Subcutaneous abdominal adipose tissue (tissue), 5 donors: ENCODE results near the gene EPN2.
"Not testable (repeated sequence)": the region's sequence is repeated elsewhere in the genome, so short reads cannot be mapped to it uniquely, and the experiment has no call there.

ENCODE experiments used
- H3K27ac ChIP-seq: one replicate; pipeline ENCODE4 v1.7.0; 2013; ENCODE audit warnings: low read depth, mild to moderate bottlenecking, inconsistent platforms, low read length, moderate library complexity
- H3K27me3 ChIP-seq, 5 donors: one replicate each; pipeline ENCODE4 v1.7.0; 2013; ENCODE audit warnings: low read length in 5 of 5, inconsistent platforms in 1 of 5; ENCODE audit not compliant: control insufficient read depth in 5 of 5, insufficient read depth in 4 of 5
- H3K36me3 ChIP-seq, 5 donors: one replicate each; pipeline ENCODE4 v1.7.0; 2013; ENCODE audit warnings: low read length in 5 of 5; ENCODE audit not compliant: control insufficient read depth in 5 of 5, insufficient read depth in 5 of 5
- H3K4me1 ChIP-seq, 5 donors: one replicate each; pipeline ENCODE4 v1.7.0; 2013; ENCODE audit warnings: low read length in 5 of 5, mild to moderate bottlenecking in 3 of 5, moderate library complexity in 1 of 5; ENCODE audit not compliant: control insufficient read depth in 5 of 5, insufficient read depth in 5 of 5
- H3K4me3 ChIP-seq, 5 donors: one replicate each; pipeline ENCODE4 v1.7.0; 2013; ENCODE audit warnings: low read length in 5 of 5, low read depth in 1 of 5
- H3K9ac ChIP-seq, 5 donors: one replicate each; pipeline ENCODE4 v1.7.0; 2013; ENCODE audit warnings: low read length in 5 of 5, mild to moderate bottlenecking in 4 of 5, moderate library complexity in 3 of 5
- H3K9me3 ChIP-seq, 5 donors: one replicate each; pipeline ENCODE4 v1.7.0; 2013; ENCODE audit warnings: low read length in 5 of 5; ENCODE audit not compliant: control insufficient read depth in 5 of 5
- donor health status: healthy.
- donor health status: healthy.
- donor health status: healthy.
- donor health status: healthy.
- donor health status: healthy.

The EPN2 gene

DNA sequence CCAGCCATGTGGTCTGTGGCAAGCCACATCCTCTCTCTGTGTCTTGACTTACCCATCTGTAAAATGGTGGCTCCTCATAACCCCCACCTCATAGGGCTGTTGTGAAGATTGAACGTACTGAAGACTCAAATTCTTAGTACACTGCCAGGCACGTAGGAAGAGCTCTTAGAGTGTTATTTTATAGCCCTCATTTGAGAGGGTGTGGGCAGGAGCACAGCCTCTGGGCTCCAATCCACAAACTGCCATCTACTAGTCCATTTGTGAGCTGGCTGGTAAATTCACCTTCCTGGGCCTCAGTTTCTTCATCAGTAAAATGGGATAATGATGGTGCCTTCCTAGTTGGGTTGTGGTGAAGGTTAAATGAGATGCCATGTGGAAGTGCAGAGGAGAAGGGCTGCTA is 18.3 kb upstream of the EPN2 start:
- H3K9ac ChIP-seq, H3K4me3 ChIP-seq, H3K27me3 ChIP-seq, H3K9me3 ChIP-seq, H3K4me1 ChIP-seq, H3K36me3 ChIP-seq, H3K27ac ChIP-seq: not testable (repeated sequence)

GRCh38 chr17:19219384-19219783 is 17.8 kb upstream of the EPN2 start:
- not testable (repeated sequence) for H3K4me3 ChIP-seq, H3K27ac ChIP-seq, H3K36me3 ChIP-seq, H3K4me1 ChIP-seq, H3K9me3 ChIP-seq, H3K27me3 ChIP-seq, H3K9ac ChIP-seq

- not testable (repeated sequence) for H3K9ac ChIP-seq, H3K4me1 ChIP-seq
Observed at GRCh38 chr17:19220195-19220594, 17.0 kb upstream of the EPN2 start.

DNA sequence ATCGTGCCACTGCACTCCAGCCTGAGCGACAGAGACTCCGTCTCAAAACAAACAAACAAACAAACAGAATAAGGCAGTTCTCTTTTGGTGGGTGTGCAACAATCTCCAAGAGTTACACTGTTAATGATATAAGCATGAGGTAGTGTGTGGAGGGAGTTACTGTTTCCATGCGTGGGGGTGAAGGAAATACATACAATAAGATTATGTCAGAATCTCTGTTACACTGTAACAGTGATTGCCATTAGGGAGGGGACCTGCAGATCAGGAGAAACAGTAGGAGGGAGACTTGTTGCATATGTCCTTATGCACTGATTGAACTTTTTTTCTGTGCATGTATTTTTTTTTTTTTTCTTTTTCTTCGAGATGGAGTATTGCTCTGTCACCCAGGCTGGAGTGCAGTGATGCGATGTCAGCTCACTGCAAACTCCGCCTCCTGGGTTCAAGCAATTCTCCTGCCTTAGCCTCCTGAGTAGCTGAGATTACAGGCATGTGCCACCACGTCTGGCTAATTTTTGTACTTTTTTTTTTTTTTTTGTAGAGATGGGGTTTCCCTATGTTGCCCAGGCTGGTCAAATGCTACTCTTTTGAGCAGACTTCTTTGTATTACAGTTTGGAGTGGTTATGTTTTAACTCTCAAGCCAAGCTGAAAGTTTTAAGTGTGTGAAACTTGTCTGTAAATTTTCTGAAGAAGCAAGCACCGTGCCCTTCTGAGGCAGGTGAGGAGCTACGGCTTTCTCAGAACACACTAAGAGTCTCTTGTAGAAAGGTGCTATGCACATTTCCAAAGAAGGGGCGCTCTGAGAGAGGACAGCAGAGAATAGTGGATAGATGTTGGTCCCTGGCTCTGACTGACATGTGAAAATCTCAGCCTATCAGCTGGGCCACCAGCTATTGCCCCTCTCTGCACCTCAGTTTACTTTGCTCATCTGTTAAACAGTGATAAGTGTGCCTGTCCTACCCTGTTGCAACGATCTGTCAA is 10.3 kb upstream of the EPN2 start:
- not testable (repeated sequence) for H3K9me3 ChIP-seq, H3K27ac ChIP-seq, H3K27me3 ChIP-seq, H3K36me3 ChIP-seq, H3K9ac ChIP-seq, H3K4me3 ChIP-seq, H3K4me1 ChIP-seq

More at GRCh38 chr17:19220195-19220594, 17.0 kb upstream of the EPN2 start:
- H3K27ac ChIP-seq, H3K27me3 ChIP-seq, H3K4me3 ChIP-seq, H3K9me3 ChIP-seq, H3K36me3 ChIP-seq: not testable (repeated sequence)

DNA sequence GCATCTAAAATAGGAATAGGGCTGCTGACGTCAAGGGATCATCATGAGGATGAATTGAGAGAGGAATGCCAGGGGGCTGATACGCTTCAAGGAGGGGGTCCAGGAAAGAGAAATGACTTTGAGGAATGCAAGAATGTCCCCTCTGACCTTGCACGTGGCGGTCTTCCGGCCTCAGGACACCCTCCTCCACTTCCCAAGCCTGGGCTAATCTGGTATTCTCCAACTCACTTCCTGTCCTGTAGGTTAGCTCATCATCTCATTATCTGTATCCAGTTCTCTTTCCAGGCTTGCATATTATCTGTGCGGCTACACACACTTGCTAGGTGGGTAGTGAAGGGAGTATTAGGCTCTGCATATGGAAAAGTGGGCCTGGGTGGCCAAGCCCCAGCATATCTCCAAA is 2.5 kb upstream of the EPN2 start:
- not testable (repeated sequence) for H3K4me3 ChIP-seq, H3K36me3 ChIP-seq, H3K27me3 ChIP-seq, H3K9me3 ChIP-seq, H3K27ac ChIP-seq, H3K9ac ChIP-seq
- peaks cover 0 to 13% (median 10%) of the 10 kb centered on the region in 5 donors for H3K4me1 ChIP-seq

DNA sequence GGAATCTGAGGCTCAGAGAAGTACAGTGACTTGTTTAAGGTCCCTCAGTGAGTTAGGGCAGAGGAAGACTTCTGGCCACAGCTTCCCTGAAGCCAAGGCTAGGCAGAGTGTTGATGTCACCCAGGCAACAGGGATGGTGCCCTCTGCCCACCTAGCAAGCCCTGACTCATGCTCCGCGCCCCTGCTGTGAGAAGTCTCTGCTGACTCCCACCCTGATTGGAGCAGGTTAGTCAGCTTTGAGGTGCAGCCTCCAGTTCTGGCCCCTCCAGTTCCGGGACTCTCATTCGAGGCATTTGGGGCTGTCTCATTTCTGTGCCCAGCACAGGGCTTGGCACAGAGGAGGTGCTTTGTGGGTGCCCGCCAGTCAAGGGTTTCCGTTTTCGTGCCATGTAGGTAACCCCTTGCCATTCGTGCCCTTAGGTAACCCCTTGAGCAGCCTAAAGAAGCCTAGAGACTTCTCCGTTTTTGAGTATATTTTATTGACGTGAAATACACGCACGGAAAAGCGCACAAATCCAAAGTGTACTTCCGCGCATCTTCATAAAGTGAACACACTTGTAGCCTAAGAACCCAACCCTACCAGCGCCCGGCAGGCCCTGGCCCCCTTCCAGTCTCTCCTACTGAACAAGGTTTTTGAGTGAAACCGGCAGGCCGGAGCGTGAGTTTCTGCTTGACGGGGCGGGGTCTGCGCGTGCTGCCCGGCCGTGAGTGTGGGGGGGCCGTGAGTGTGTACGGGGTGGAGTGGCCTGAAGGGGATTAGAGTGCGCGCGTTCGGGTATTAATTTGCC is 621 bp upstream of the EPN2 start:
- H3K27me3 ChIP-seq, H3K36me3 ChIP-seq, H3K9me3 ChIP-seq, H3K27ac ChIP-seq, H3K4me3 ChIP-seq, H3K9ac ChIP-seq: not testable (repeated sequence)
- peaks cover 0 to 13% (median 10%) of the 10 kb centered on the region in 5 donors for H3K4me1 ChIP-seq

DNA sequence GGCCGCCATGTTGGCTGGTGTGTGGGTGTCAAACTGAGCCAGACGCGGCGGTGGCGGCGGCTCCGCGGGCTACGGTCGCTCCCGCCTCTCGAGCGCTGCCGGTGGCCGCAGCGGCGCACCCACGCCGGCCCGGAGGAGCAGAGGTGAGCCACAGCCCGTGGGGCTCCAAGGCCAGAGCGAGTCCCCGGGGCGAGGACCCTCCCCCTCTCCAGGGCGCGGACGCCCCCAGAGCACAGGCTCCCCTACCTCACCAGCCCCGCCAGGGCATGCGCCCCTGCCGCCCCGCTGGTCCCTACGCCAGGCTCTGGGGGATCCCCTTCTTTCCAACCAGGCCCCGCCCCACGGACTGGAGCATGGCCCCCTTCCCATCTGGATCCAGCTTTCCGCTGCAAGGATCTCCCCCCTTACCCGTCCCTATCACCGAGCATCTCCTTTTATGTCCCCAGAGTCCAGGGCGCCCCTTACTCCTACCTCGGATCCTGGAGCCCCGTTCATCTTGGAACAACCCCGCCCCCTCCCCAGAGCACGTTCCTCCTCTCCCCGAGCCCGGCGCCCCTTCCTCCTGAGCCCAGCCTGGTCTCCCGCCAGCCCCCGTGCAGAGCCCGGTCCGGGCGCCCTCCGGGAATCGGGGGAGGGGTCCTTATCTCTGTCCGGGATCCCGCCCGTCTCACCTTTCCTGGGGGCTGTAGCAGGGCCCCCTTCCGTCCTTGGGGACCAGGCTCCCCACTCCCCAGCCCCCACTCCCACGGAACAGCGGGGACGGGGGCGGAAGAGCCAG is 412 bp downstream of the EPN2 start:
- peaks cover 0 to 14% (median 12%) of the 10 kb centered on the region in 5 donors for H3K4me1 ChIP-seq
- H3K4me3 ChIP-seq = peak overlapping the region; percentile 86 to 97 (median 92)
- peak overlapping the region; percentile 60 for H3K27ac ChIP-seq
- H3K9ac ChIP-seq = peak overlapping the region; percentile 81 to 95 (median 93)
- H3K27me3 ChIP-seq = no peaks in the 10 kb centered on the region
- no peaks in the 10 kb centered on the region for H3K9me3 ChIP-seq
- peaks cover 0 to 4% (median 0%) of the 10 kb centered on the region in 5 donors for H3K36me3 ChIP-seq

- Histone ChIP-seq H3K27ac (peak overlapping the region; percentile 60), H3K27me3 (no peaks in the 10 kb centered on the region), H3K9me3 (no peaks in the 10 kb centered on the region), H3K4me1 (peaks cover 0 to 15% (median 12%) of the 10 kb centered on the region in 5 donors), H3K36me3 (peaks cover 0 to 4% (median 0%) of the 10 kb centered on the region in 5 donors), H3K4me3 (peak overlapping the region; percentile 75 to 97 (median 92)), H3K9ac (peak overlapping the region; percentile 81 to 95 (median 93))
Observed at GRCh38 chr17:19238167-19238505, 970 bp downstream of the EPN2 start.

- Histone ChIP-seq H3K4me3 (no peak overlapping the region), H3K9ac (no peak overlapping the region), H3K4me1 (peaks cover 0 to 15% (median 12%) of the 10 kb centered on the region in 5 donors), H3K27me3 (no peaks in the 10 kb centered on the region), H3K9me3 (no peaks in the 10 kb centered on the region), H3K36me3 (peaks cover 0 to 4% (median 0%) of the 10 kb centered on the region in 5 donors), H3K27ac (no peak overlapping the region)
Observed at GRCh38 chr17:19239544-19239943, 2.4 kb downstream of the EPN2 start.
